ENCODE measurements around the gene FAM161A. TPM values are rescaled to one million over a fixed set of nuclear protein-coding genes. Genes with fewer than 3 reads are reported as not detected.

The FAM161A gene
- total and polyA plus RNA-seq, 2 donors (not counting 1 experiment from before 2014, with no cell fraction given) = 0.76 to 6.8 TPM

DNA sequence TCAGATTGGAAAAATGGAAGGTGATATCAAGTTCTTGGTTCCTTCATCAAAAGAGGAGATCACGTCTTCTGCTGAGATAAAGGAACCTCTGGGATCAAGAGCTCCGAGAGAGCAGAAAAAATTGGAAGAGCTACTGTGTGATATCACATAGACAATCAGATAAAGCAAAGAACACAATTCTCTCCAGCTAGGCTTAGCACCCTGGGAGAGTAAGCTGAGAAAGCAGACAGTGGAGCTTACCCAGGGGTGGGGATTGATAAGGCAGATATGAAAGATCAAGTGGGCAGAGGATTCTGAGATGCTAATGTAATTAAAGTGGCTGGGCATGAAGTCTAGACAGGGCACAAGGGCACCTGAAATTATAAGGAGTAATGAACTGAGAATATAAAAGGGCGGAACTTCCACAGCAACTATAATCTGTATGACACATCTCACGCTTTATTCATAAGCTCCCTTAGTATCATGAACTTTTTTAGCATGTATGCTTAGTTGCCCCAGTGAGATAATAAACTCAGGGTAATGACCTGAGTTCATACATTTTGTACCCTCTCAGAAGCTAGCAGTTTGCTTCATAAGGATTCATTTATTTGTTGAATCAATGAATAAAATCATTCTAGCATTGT is 65.8 kb downstream of the FAM161A start:
- Mint-ChIP-seq H3K9me3 (ENCODE audit: insufficient read depth) (no peaks in the 10 kb centered on the region), H3K27ac (no peak overlapping the region), H3K27me3 (peaks cover 9% of the 10 kb centered on the region), H3K4me1 (no peaks in the 10 kb centered on the region), H3K4me3 (no peak overlapping the region)
- H4K20me1 ChIP-seq (ENCODE audit: control insufficient read depth, insufficient read depth, low read length, poor library complexity, severe bottlenecking) = no peaks in the 10 kb centered on the region
- H3K9me3 ChIP-seq (ENCODE audit: control extremely low read depth in 1 of 3, control insufficient read depth in 2 of 3, insufficient read depth in 1 of 3, low read length in 2 of 3) = no peaks in the 10 kb centered on the region
- no peaks in the 10 kb centered on the region for H3K36me3 ChIP-seq (replicated peaks in 1 of 2; ENCODE audit: control extremely low read depth in 1 of 2, control insufficient read depth in 1 of 2, extremely low read depth in 1 of 2, insufficient read depth in 2 of 2, low read length in 1 of 2)
- H3K27me3 ChIP-seq (replicated peaks in 1 of 4; ENCODE audit: control extremely low read depth in 1 of 4, control insufficient read depth in 3 of 4, insufficient read depth in 4 of 4, low read length in 3 of 4) = peaks cover 0 to 4% (median 0%) of the 10 kb centered on the region in 4 experiments
- H3K4me3 ChIP-seq (ENCODE audit: control extremely low read depth in 1 of 5, extremely low read depth in 1 of 5, insufficient read depth in 1 of 5, low read depth in 2 of 5, low read length in 4 of 5) = no peak overlapping the region
- intact Hi-C loops (cut with micrococcal nuclease) = no loop called here
- H3K4me1 ChIP-seq (ENCODE audit: control insufficient read depth in 2 of 2, insufficient read depth in 2 of 2, low read length in 2 of 2) = no peaks in the 10 kb centered on the region
- ATAC-seq (ENCODE audit: low read depth) (no peak), DNase-seq (no peak)
- 100% methylated on average over 1 of the region's 4 CpGs for WGBS (ENCODE audit: insufficient coverage)
- POLR2A ChIA-PET = no interaction called here
- H3K9ac ChIP-seq (ENCODE audit: low read length) = no peak overlapping the region
- H3K27ac ChIP-seq (ENCODE audit: low read length in 2 of 2) = no peak overlapping the region
- no peak for TF ChIP-seq EZH2 (IDR thresholded peaks at IDR 0.05; ENCODE audit: borderline replicate concordance, insufficient read depth, low read depth, low read length, poor library complexity, severe bottlenecking)
- TF ChIP-seq, protein P1, sequence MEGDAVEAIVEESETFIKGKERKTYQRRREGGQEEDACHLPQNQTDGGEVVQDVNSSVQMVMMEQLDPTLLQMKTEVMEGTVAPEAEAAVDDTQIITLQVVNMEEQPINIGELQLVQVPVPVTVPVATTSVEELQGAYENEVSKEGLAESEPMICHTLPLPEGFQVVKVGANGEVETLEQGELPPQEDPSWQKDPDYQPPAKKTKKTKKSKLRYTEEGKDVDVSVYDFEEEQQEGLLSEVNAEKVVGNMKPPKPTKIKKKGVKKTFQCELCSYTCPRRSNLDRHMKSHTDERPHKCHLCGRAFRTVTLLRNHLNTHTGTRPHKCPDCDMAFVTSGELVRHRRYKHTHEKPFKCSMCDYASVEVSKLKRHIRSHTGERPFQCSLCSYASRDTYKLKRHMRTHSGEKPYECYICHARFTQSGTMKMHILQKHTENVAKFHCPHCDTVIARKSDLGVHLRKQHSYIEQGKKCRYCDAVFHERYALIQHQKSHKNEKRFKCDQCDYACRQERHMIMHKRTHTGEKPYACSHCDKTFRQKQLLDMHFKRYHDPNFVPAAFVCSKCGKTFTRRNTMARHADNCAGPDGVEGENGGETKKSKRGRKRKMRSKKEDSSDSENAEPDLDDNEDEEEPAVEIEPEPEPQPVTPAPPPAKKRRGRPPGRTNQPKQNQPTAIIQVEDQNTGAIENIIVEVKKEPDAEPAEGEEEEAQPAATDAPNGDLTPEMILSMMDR (IDR thresholded peaks at IDR 0.05) = no peak
- CTCF ChIA-PET = interaction anchor here (0.7 to 1.3 kb wide), 2 partner anchors 24 to 130 kb away, joined by 3 read pairs; no protein-coding TSS in a partner anchor
- no peak overlapping the region for H3K4me2 ChIP-seq (replicated peaks; ENCODE audit: low read depth, low read length, poor library complexity, severe bottlenecking)
- H3K79me2 ChIP-seq (ENCODE audit: control insufficient read depth, insufficient read depth, low read length) = no peaks in the 10 kb centered on the region
- no peak overlapping the region for H2AFZ ChIP-seq (ENCODE audit: insufficient read depth, low read depth, low read length, poor library complexity, severe bottlenecking)

DNA sequence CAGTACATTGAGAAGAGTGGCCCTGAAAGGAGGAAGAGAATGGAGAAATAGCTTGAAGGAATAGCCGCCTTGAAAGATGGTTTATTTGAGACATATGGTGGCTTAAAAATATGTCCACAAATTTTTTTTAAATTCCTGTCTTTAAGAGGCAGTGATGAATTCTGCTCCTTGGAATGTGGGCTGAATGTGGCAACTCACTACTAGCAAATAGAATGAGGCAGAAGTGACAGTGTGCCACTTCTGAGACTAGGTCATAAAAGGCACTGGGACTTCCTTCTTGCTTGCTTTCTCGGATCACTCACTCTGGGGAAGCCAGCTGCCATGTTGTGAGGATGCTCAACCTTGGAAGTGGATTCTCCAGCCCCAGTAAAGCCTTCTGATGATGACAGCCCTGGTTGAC is 67.0 kb downstream of the FAM161A start:
- Mint-ChIP-seq H3K27ac (no peak overlapping the region), H3K4me1 (no peaks in the 10 kb centered on the region), H3K9me3 (ENCODE audit: insufficient read depth) (no peaks in the 10 kb centered on the region), H3K27me3 (peaks cover 14% of the 10 kb centered on the region), H3K4me3 (no peak overlapping the region)
- Histone ChIP-seq H4K20me1 (ENCODE audit: control insufficient read depth, insufficient read depth, low read length, poor library complexity, severe bottlenecking) (no peaks in the 10 kb centered on the region), H3K36me3 (replicated peaks in 1 of 2; ENCODE audit: control extremely low read depth in 1 of 2, control insufficient read depth in 1 of 2, extremely low read depth in 1 of 2, insufficient read depth in 2 of 2, low read length in 1 of 2) (no peaks in the 10 kb centered on the region), H2AFZ (ENCODE audit: insufficient read depth, low read depth, low read length, poor library complexity, severe bottlenecking) (no peak overlapping the region), H3K4me1 (ENCODE audit: control insufficient read depth in 2 of 2, insufficient read depth in 2 of 2, low read length in 2 of 2) (no peaks in the 10 kb centered on the region), H3K27ac (ENCODE audit: low read length in 2 of 2) (no peak overlapping the region), H3K79me2 (ENCODE audit: control insufficient read depth, insufficient read depth, low read length) (no peaks in the 10 kb centered on the region), H3K4me3 (ENCODE audit: control extremely low read depth in 1 of 5, extremely low read depth in 1 of 5, insufficient read depth in 1 of 5, low read depth in 2 of 5, low read length in 4 of 5) (no peak overlapping the region), H3K9me3 (ENCODE audit: control extremely low read depth in 1 of 3, control insufficient read depth in 2 of 3, insufficient read depth in 1 of 3, low read length in 2 of 3) (no peaks in the 10 kb centered on the region), H3K27me3 (replicated peaks in 1 of 4; ENCODE audit: control extremely low read depth in 1 of 4, control insufficient read depth in 3 of 4, insufficient read depth in 4 of 4, low read length in 3 of 4) (peaks cover 0 to 4% (median 0%) of the 10 kb centered on the region in 4 experiments), H3K9ac (ENCODE audit: low read length) (no peak overlapping the region), H3K4me2 (replicated peaks; ENCODE audit: low read depth, low read length, poor library complexity, severe bottlenecking) (no peak overlapping the region)
- POLR2A ChIA-PET = no interaction called here
- 95% methylated on average over 2 of the region's 2 CpGs for WGBS (ENCODE audit: insufficient coverage)
- TF ChIP-seq, protein P1 (IDR thresholded peaks at IDR 0.05) = no peak
- TF ChIP-seq EZH2 (IDR thresholded peaks at IDR 0.05; ENCODE audit: borderline replicate concordance, insufficient read depth, low read depth, low read length, poor library complexity, severe bottlenecking) = no peak
- ATAC-seq (ENCODE audit: low read depth) = no peak
- CTCF ChIA-PET = no interaction called here
- no peak for DNase-seq
- intact Hi-C loops (cut with micrococcal nuclease) = no loop called here

All from B cell (primary cell).